GM23338 (cell line): Measurements from ENCODE around the gene TMEM44.

Experiments used
- CREB1 ChIP-seq: fragments of 250-450 bp; sonication (Bioruptor Pico); IDR thresholded peaks from 2 replicates; pipeline ENCODE4 v1.5.0; 2020; ENCODE audit warnings: low read depth, mild to moderate bottlenecking, moderate library complexity
- CTCF ChIP-seq, 2 experiments: fragments of 200-600 bp in 1 of 2; sonication (generic) in 1 of 2; conservative IDR thresholded peaks; 2 replicates each; pipeline versions ENCODE4 v1.5.1 to v1.6.1; 2016 to 2017; ENCODE audit warnings: antibody characterized with exemption in 2 of 2, low read depth in 2 of 2, mild to moderate bottlenecking in 2 of 2, moderate library complexity in 1 of 2
- EZH2 ChIP-seq: fragments of 200-600 bp; sonication (generic); IDR thresholded peaks from one replicate; pipeline ENCODE4 v1.8.0; 2017; ENCODE audit warnings: antibody characterized with exemption, mild to moderate bottlenecking, low read depth; ENCODE audit not compliant: unreplicated experiment
- EZH2phosphoT487 ChIP-seq: fragments of 200-600 bp; sonication (generic); IDR thresholded peaks from one replicate; pipeline ENCODE4 v1.8.1; 2018; ENCODE audit warnings: antibody characterized with exemption; ENCODE audit not compliant: unreplicated experiment
- JUNB ChIP-seq: IDR thresholded peaks from one replicate; pipeline ENCODE4 v1.6.1; 2016; ENCODE audit warnings: antibody characterized with exemption; ENCODE audit not compliant: unreplicated experiment
- NANOG ChIP-seq: IDR thresholded peaks from 2 replicates; pipeline ENCODE4 v1.6.1; 2016; ENCODE audit warnings: antibody characterized with exemption, borderline replicate concordance
- POLR2AphosphoS5 ChIP-seq: IDR thresholded peaks from 2 replicates; pipeline ENCODE4 v1.6.1; 2016; ENCODE audit warnings: antibody characterized with exemption, low read depth
- STAT1 ChIP-seq: IDR thresholded peaks from one replicate; pipeline ENCODE4 v1.6.1; 2016; ENCODE audit warnings: antibody characterized with exemption; ENCODE audit not compliant: unreplicated experiment
- ZNF331 ChIP-seq: fragments of 250-450 bp; sonication (Bioruptor Pico); IDR thresholded peaks from 2 replicates; pipeline ENCODE4 v1.5.0; 2020; ENCODE audit warnings: low read depth, mild to moderate bottlenecking, moderate library complexity
- ZNF462 ChIP-seq: fragments of 250-450 bp; sonication (Bioruptor Pico); IDR thresholded peaks from 2 replicates; pipeline ENCODE4 v1.5.0; 2020; ENCODE audit warnings: mild to moderate bottlenecking, moderate library complexity
- TF ChIP-seq, protein P1 (sequence below): IDR thresholded peaks from one replicate; pipeline ENCODE4 v1.6.1; 2018; ENCODE audit warnings: antibody characterized with exemption; ENCODE audit not compliant: unreplicated experiment

- TF ChIP-seq CTCF (conservative IDR thresholded peaks at IDR 0.05; ENCODE audit: low read depth in 2 of 2), result no peak
- no peak for TF ChIP-seq EZH2phosphoT487
- TF ChIP-seq, protein P1, sequence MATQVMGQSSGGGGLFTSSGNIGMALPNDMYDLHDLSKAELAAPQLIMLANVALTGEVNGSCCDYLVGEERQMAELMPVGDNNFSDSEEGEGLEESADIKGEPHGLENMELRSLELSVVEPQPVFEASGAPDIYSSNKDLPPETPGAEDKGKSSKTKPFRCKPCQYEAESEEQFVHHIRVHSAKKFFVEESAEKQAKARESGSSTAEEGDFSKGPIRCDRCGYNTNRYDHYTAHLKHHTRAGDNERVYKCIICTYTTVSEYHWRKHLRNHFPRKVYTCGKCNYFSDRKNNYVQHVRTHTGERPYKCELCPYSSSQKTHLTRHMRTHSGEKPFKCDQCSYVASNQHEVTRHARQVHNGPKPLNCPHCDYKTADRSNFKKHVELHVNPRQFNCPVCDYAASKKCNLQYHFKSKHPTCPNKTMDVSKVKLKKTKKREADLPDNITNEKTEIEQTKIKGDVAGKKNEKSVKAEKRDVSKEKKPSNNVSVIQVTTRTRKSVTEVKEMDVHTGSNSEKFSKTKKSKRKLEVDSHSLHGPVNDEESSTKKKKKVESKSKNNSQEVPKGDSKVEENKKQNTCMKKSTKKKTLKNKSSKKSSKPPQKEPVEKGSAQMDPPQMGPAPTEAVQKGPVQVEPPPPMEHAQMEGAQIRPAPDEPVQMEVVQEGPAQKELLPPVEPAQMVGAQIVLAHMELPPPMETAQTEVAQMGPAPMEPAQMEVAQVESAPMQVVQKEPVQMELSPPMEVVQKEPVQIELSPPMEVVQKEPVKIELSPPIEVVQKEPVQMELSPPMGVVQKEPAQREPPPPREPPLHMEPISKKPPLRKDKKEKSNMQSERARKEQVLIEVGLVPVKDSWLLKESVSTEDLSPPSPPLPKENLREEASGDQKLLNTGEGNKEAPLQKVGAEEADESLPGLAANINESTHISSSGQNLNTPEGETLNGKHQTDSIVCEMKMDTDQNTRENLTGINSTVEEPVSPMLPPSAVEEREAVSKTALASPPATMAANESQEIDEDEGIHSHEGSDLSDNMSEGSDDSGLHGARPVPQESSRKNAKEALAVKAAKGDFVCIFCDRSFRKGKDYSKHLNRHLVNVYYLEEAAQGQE, result no peak
- TF ChIP-seq POLR2AphosphoS5, result no peak
- no peak for TF ChIP-seq EZH2
- TF ChIP-seq NANOG, result no peak
- no peak for TF ChIP-seq CREB1 (CRISPR knock-in tag)
- no peak for TF ChIP-seq STAT1
- no peak for TF ChIP-seq ZNF462 (CRISPR knock-in tag)
- no peak for TF ChIP-seq JUNB
- TF ChIP-seq ZNF331 (CRISPR knock-in tag), result no peak
These were observed 21.0 kb downstream of the TMEM44 start for GRCh38 chr3:194612221-194612620.
